IMR-90 (cell line): ENCODE measurements around the gene HCFC1R1. TPM values are rescaled to one million over a fixed set of nuclear protein-coding genes. Genes with fewer than 3 reads are reported as not detected.

Source experiments
- ATAC-seq: fragments of 200-7000 bp; cut with Tn5 transposase; 2 replicates; pipeline ENCODE4 v1.9.1; 2020; ENCODE audit warnings: low read depth, mild to moderate bottlenecking, moderate library complexity
- BruUV-seq: library from RNA; stranded (reverse); fragments of 400-500 nt; replicated peaks from 2 replicates; lab custom pipeline; 2021; lab: Mats Ljungman, UMichigan
- CTCF ChIA-PET: fragments of 300-600 bp; formaldehyde crosslinking; extraction: SDS; loops from one replicate; lab custom pipeline; 2021; ENCODE audit warnings: antibody characterized with exemption; lab: Yijun Ruan, JAX
- POLR2A ChIA-PET: fragments of 300-600 bp; sonication (Branson Sonifier 250); formaldehyde crosslinking; loops from one replicate; lab custom pipeline; 2022; ENCODE audit warnings: antibody characterized with exemption; ENCODE audit not compliant: unreplicated experiment; lab: Charles Lee
- DNase-seq: peaks from one replicate; pipeline ENCODE4 v3.0.0; 2013
- H2AFZ ChIP-seq: replicated peaks from 2 replicates; pipeline ENCODE3; 2013; ENCODE audit warnings: low read length, mild to moderate bottlenecking; ENCODE audit not compliant: poor library complexity
- H2AK5ac ChIP-seq: 2 replicates; pipeline ENCODE4 v1.6.1; 2013; ENCODE audit warnings: low read depth, low read length, inconsistent platforms
- H2AK9ac ChIP-seq: replicated peaks from 2 replicates; pipeline ENCODE3; 2013; ENCODE audit warnings: mild to moderate bottlenecking, low read depth, low read length, moderate library complexity; ENCODE audit not compliant: poor library complexity
- H2BK120ac ChIP-seq: 2 replicates; pipeline ENCODE4 v1.6.1; 2013; ENCODE audit warnings: low read depth, low read length, inconsistent platforms
- H2BK15ac ChIP-seq: 3 replicates; pipeline ENCODE4 v1.6.1; 2013; ENCODE audit warnings: low read depth, low read length, inconsistent platforms
- H2BK20ac ChIP-seq: 2 replicates; pipeline ENCODE4 v1.6.1; 2013; ENCODE audit warnings: low read depth, mild to moderate bottlenecking, inconsistent platforms, low read length, moderate library complexity
- H2BK5ac ChIP-seq: 2 replicates; pipeline ENCODE4 v1.6.1; 2013; ENCODE audit warnings: mild to moderate bottlenecking, low read depth, low read length, inconsistent platforms; ENCODE audit not compliant: poor library complexity, severe bottlenecking
- H3K14ac ChIP-seq: replicated peaks from 2 replicates; pipeline ENCODE4 v1.6.1; 2013; ENCODE audit warnings: low read depth, low read length, inconsistent platforms
- H3K18ac ChIP-seq: 2 replicates; pipeline ENCODE4 v1.6.1; 2013; ENCODE audit warnings: low read depth, low read length, control low read depth
- H3K23ac ChIP-seq: 2 replicates; pipeline ENCODE4 v1.6.1; 2013; ENCODE audit warnings: low read depth, low read length, inconsistent platforms
- H3K27ac ChIP-seq: 2 replicates; pipeline ENCODE4 v1.5.1; 2013; ENCODE audit warnings: mild to moderate bottlenecking, control low read depth, low read length; ENCODE audit not compliant: insufficient read depth
- H3K27me3 ChIP-seq: 2 replicates; pipeline ENCODE4 v1.6.1; 2013; ENCODE audit warnings: low read length; ENCODE audit not compliant: control insufficient read depth, insufficient read depth
- H3K36me3 ChIP-seq: 2 replicates; pipeline ENCODE4 v1.6.1; 2013; ENCODE audit warnings: low read length, mixed read lengths; ENCODE audit not compliant: control insufficient read depth, insufficient read depth
- H3K4ac ChIP-seq: 2 replicates; pipeline ENCODE4 v1.6.1; 2013; ENCODE audit warnings: low read depth, low read length, inconsistent platforms
- H3K4me1 ChIP-seq: 2 replicates; pipeline ENCODE4 v1.6.1; 2013; ENCODE audit warnings: low read length, mixed read lengths; ENCODE audit not compliant: control insufficient read depth, insufficient read depth
- H3K4me2 ChIP-seq: 2 replicates; pipeline ENCODE4 v1.6.1; 2013; ENCODE audit warnings: low read depth, mild to moderate bottlenecking, control low read depth, low read length, moderate library complexity
- H3K4me3 ChIP-seq: 2 replicates; pipeline ENCODE4 v1.5.1; 2013; ENCODE audit warnings: low read depth, mild to moderate bottlenecking, control low read depth, low read length, moderate library complexity; ENCODE audit not compliant: insufficient read depth
- H3K56ac ChIP-seq: 2 replicates; pipeline ENCODE4 v1.6.1; 2013; ENCODE audit warnings: low read length, inconsistent platforms; ENCODE audit not compliant: insufficient read depth; ENCODE audit errors: extremely low read depth
- H3K79me1 ChIP-seq, 2 experiments: 2 replicates each; pipeline ENCODE4 v1.6.1; 2013; ENCODE audit warnings: low read length in 2 of 2, inconsistent platforms in 1 of 2, low read depth in 1 of 2
- H3K9ac ChIP-seq: 2 replicates; pipeline ENCODE4 v1.6.1; 2013; ENCODE audit warnings: low read depth, low read length, control low read depth
- H3K9me1 ChIP-seq: 2 replicates; pipeline ENCODE4 v1.6.1; 2013; ENCODE audit warnings: low read length, inconsistent platforms; ENCODE audit not compliant: insufficient read depth
- H3K9me3 ChIP-seq: 2 replicates; pipeline ENCODE4 v1.6.1; 2013; ENCODE audit warnings: low read length; ENCODE audit not compliant: control insufficient read depth, insufficient read depth
- H4K20me1 ChIP-seq: 2 replicates; pipeline ENCODE4 v1.6.1; 2013; ENCODE audit warnings: low read length, inconsistent platforms; ENCODE audit not compliant: insufficient read depth
- H4K5ac ChIP-seq: 2 replicates; pipeline ENCODE4 v1.6.1; 2013; ENCODE audit warnings: mild to moderate bottlenecking, low read depth, low read length, control low read depth
- H4K8ac ChIP-seq, 2 experiments: 2 replicates each; pipeline ENCODE4 v1.6.1; 2013; ENCODE audit warnings: low read depth in 2 of 2, low read length in 2 of 2, control low read depth in 1 of 2, inconsistent platforms in 1 of 2
- H4K91ac ChIP-seq: 2 replicates; pipeline ENCODE4 v1.6.1; 2013; ENCODE audit warnings: low read depth, low read length, inconsistent platforms; ENCODE audit not compliant: insufficient read depth
- BHLHE40 ChIP-seq: fragments of 150-350 bp; IDR thresholded peaks from 2 replicates; pipeline ENCODE4 v1.6.1; 2016; ENCODE audit warnings: mild to moderate bottlenecking, low read depth, low read length
- CHD1 ChIP-seq: IDR thresholded peaks from 2 replicates; pipeline ENCODE4 v1.6.1; 2012; ENCODE audit warnings: low read depth, low read length, improper control_type of control experiment
- CTCF ChIP-seq: conservative IDR thresholded peaks from 2 replicates; pipeline ENCODE4 v1.5.1; 2012; ENCODE audit warnings: mild to moderate bottlenecking, low read depth, low read length, improper control_type of control experiment
- ELK1 ChIP-seq: fragments of 150-350 bp; IDR thresholded peaks from 2 replicates; pipeline ENCODE4 v1.6.1; 2016; ENCODE audit warnings: low read depth, mild to moderate bottlenecking, low read length, moderate library complexity, borderline replicate concordance
- FOS ChIP-seq: fragments of 150-350 bp; IDR thresholded peaks from 2 replicates; pipeline ENCODE4 v1.6.1; 2016; ENCODE audit warnings: low read depth, low read length
- MAFK ChIP-seq: IDR thresholded peaks from 2 replicates; pipeline ENCODE4 v1.6.1; 2012; ENCODE audit warnings: low read depth, low read length, improper control_type of control experiment
- MAZ ChIP-seq: IDR thresholded peaks from 2 replicates; pipeline ENCODE4 v1.6.1; 2012; ENCODE audit warnings: low read depth, mild to moderate bottlenecking, low read length, improper control_type of control experiment, moderate library complexity, borderline replicate concordance
- MXI1 ChIP-seq: IDR thresholded peaks from 2 replicates; pipeline ENCODE4 v1.6.1; 2012; ENCODE audit warnings: low read depth, mild to moderate bottlenecking, low read length, moderate library complexity, borderline replicate concordance
- NFE2L2 ChIP-seq: fragments of 150-350 bp; IDR thresholded peaks from 2 replicates; pipeline ENCODE4 v1.6.1; 2016; ENCODE audit warnings: low read depth, mild to moderate bottlenecking, low read length
- POLR2A ChIP-seq: IDR thresholded peaks from 2 replicates; pipeline ENCODE4 v1.6.1; 2012; ENCODE audit warnings: mild to moderate bottlenecking, low read depth, low read length
- RAD21 ChIP-seq: IDR thresholded peaks from 2 replicates; pipeline ENCODE4 v1.6.1; 2012; ENCODE audit warnings: low read length, improper control_type of control experiment
- RCOR1 ChIP-seq: IDR thresholded peaks from 2 replicates; pipeline ENCODE4 v1.6.1; 2012; ENCODE audit warnings: mild to moderate bottlenecking, low read length, improper control_type of control experiment; ENCODE audit not compliant: insufficient replicate concordance
- RFX5 ChIP-seq: IDR thresholded peaks from 2 replicates; pipeline ENCODE4 v1.8.0; 2012; ENCODE audit warnings: low read depth, mild to moderate bottlenecking, low read length, moderate library complexity
- SMC3 ChIP-seq: fragments of 150-350 bp; IDR thresholded peaks from 2 replicates; pipeline ENCODE4 v1.6.1; 2016; ENCODE audit warnings: low read depth, mild to moderate bottlenecking, antibody characterized with exemption, low read length, moderate library complexity
- WGBS, 2 experiments: methylation state at CpG; one replicate each; pipeline versions ENCODE4 v1.1.5 to v1.1.7; 2013; ENCODE audit warnings: missing lambda C conversion rate in 2 of 2; ENCODE audit not compliant: insufficient read length in 1 of 2; ENCODE audit errors: extremely low coverage in 2 of 2; 5-methylcytosine and 5-hydroxymethylcytosine counted together
- dilution Hi-C: fragments of 300-500 bp; cut with HindIII; formaldehyde crosslinking; loops from one replicate; pipeline ENCODE4 v1.14.3; 2018; ENCODE audit warnings: low sequenced_read_pairs; ENCODE audit not compliant: unreplicated experiment
- in situ Hi-C: fragments of 300-500 bp; cut with MboI; formaldehyde crosslinking; loops from 3 replicates; pipeline ENCODE4 v1.14.3; 2019; ENCODE audit warnings: low sequenced_read_pairs, inconsistent platforms, mixed read lengths
- intact Hi-C: fragments of 100-400 bp; cut with micrococcal nuclease; formaldehyde crosslinking; loops from 2 replicates; pipeline ENCODE4 v1.10.0; 2022
- polyA plus RNA-seq, 3 experiments: library from polyadenylated mRNA; depleted of rRNA; stranded (reverse); fragments of >200 nt; gene quantifications; 2 replicates each; pipeline ENCODE4 v1.2.3, GENCODE V29; 2012; ENCODE audit warnings: low replicate concordance in 1 of 3
- total RNA-seq: library from RNA; depleted of rRNA; stranded (reverse); fragments of >200 nt; gene quantifications from 2 replicates; pipeline ENCODE4 v1.2.3, GENCODE V29; 2012
- TF ChIP-seq, protein P1 (sequence below): fragments of 150-350 bp; IDR thresholded peaks from 2 replicates; pipeline ENCODE4 v1.6.1; 2017; ENCODE audit warnings: mild to moderate bottlenecking, antibody characterized with exemption, low read length, low read depth

Gene HCFC1R1
- total and polyA plus RNA-seq, 2 of the 4 experiments (the other 2 are of a cell fraction) = 7.2 to 57.9 TPM

- Histone ChIP-seq H3K14ac (no peak overlapping the region), H4K20me1 (no peaks in the 10 kb centered on the region; the same call in 1 of the 2 replicates), H3K4me3 (no peak overlapping the region), H3K56ac (no peak overlapping the region), H3K4me1 (peaks cover 5% of the 10 kb centered on the region), H2BK15ac (no peak overlapping the region), H2BK5ac (no peak overlapping the region), H3K18ac (no peak overlapping the region), H2AK9ac (no peak overlapping the region), H3K27me3 (peaks cover 3% of the 10 kb centered on the region; the same call in 1 of the 2 replicates), H3K36me3 (no peaks in the 10 kb centered on the region), H3K4me2 (no peak overlapping the region), H3K4ac (no peak overlapping the region), H3K9me1 (peaks cover 10% of the 10 kb centered on the region), H4K8ac (no peak overlapping the region), H3K9ac (no peak overlapping the region), H4K91ac (no peak overlapping the region), H2BK120ac (no peak overlapping the region), H3K9me3 (no peaks in the 10 kb centered on the region), H3K27ac (no peak overlapping the region), H2AFZ (no peak overlapping the region), H2BK20ac (no peak overlapping the region), H3K23ac (no peak overlapping the region), H3K79me1 (peaks cover 0 to 16% of the 10 kb centered on the region in 2 experiments; a peak in 1 of 4 replicates), H2AK5ac (no peak overlapping the region), H4K5ac (no peak overlapping the region)
- dilution Hi-C loops = no loop called here
- intact Hi-C loops = no loop called here
- in situ Hi-C loops = no loop called here
- DNase-seq (no peak), ATAC-seq (no peak)
- ChIA-PET CTCF (no interaction called here), POLR2A (no interaction called here)
- BruUV-seq = no TSS peak
- 78% methylated on average over 11 of the region's 17 CpGs; no CpG with 5 or more reads in 1 of the 2 experiments for WGBS, 2 experiments
- TF ChIP-seq RFX5 (no peak), SMC3 (no peak), MAZ (no peak), CHD1 (no peak), BHLHE40 (no peak), FOS (no peak), MXI1 (no peak), MAFK (no peak), POLR2A (no peak), RCOR1 (no peak), NFE2L2 (no peak), ELK1 (no peak), RAD21 (no peak), CTCF (no peak)
- TF ChIP-seq, protein P1, sequence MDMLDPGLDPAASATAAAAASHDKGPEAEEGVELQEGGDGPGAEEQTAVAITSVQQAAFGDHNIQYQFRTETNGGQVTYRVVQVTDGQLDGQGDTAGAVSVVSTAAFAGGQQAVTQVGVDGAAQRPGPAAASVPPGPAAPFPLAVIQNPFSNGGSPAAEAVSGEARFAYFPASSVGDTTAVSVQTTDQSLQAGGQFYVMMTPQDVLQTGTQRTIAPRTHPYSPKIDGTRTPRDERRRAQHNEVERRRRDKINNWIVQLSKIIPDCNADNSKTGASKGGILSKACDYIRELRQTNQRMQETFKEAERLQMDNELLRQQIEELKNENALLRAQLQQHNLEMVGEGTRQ = no peak
Measured at GRCh38 chr16:3054965-3055733, 31.4 kb upstream of the HCFC1R1 start.
